Natural killer cell (primary cell): ENCODE data around the gene CMTR2. TPM values are rescaled to one million over a fixed set of nuclear protein-coding genes. Genes with fewer than 3 reads are reported as not detected.
A peak's percentile ranks its signal among the peaks of the same experiment; 100 is the strongest.
"Not testable (repeated sequence)": the region's sequence is repeated elsewhere in the genome, so short reads cannot be mapped to it uniquely, and the experiment has no call there.

Source experiments
- ATAC-seq, 3 donors: fragments of 150-1000 bp in 2 of 3; fragments of 200-7000 bp in 1 of 3; cut with Tn5 transposase; 1 replicate in 1 of 3; 2 replicates in 2 of 3; pipeline ENCODE4 v1.10.0; 2021; ENCODE audit warnings: mild to moderate bottlenecking in 2 of 3, moderate library complexity in 2 of 3
- DNase-seq, 2 donors: peaks; one replicate each; pipeline versions ENCODE4 v3.0.0 to v3.0.0-alpha.2; 2013 to 2021; ENCODE audit warnings: mixed read lengths in 1 of 2
- H3K27ac ChIP-seq: one replicate; pipeline ENCODE4 v1.5.1; 2013; ENCODE audit warnings: mild to moderate bottlenecking, low read length
- H3K27me3 ChIP-seq: one replicate; pipeline ENCODE4 v1.6.1; 2013; ENCODE audit warnings: low read length; ENCODE audit not compliant: control insufficient read depth, insufficient read depth
- H3K36me3 ChIP-seq: one replicate; pipeline ENCODE4 v1.6.1; 2013; ENCODE audit warnings: low read length; ENCODE audit not compliant: control insufficient read depth, insufficient read depth
- H3K4me1 ChIP-seq: one replicate; pipeline ENCODE4 v1.6.1; 2013; ENCODE audit warnings: low read length; ENCODE audit not compliant: control insufficient read depth, insufficient read depth
- H3K4me3 ChIP-seq: one replicate; pipeline ENCODE4 v1.5.1; 2013; ENCODE audit warnings: low read length
- H3K9me3 ChIP-seq: one replicate; pipeline ENCODE4 v1.6.1; 2013; ENCODE audit warnings: low read length; ENCODE audit not compliant: control insufficient read depth, insufficient read depth
- H3K27ac Mint-ChIP-seq, 2 donors: one replicate each; pipeline ENCODE4 v1.8.0; 2022; ENCODE audit warnings: mild to moderate bottlenecking in 2 of 2, mixed read lengths in 2 of 2, moderate library complexity in 1 of 2
- H3K27me3 Mint-ChIP-seq, 2 donors: one replicate each; pipeline ENCODE4 v1.8.0; 2022; ENCODE audit warnings: low read depth in 2 of 2, mixed read lengths in 2 of 2
- H3K36me3 Mint-ChIP-seq: one replicate; pipeline ENCODE4 v1.8.0; 2022; ENCODE audit warnings: mixed read lengths
- H3K4me1 Mint-ChIP-seq, 2 donors: one replicate each; pipeline ENCODE4 v1.8.0; 2022; ENCODE audit warnings: mixed read lengths in 2 of 2
- H3K4me3 Mint-ChIP-seq: one replicate; pipeline ENCODE4 v1.8.0; 2022; ENCODE audit warnings: mild to moderate bottlenecking, moderate library complexity, mixed read lengths
- H3K9me3 Mint-ChIP-seq, 2 donors: one replicate each; pipeline ENCODE4 v1.8.0; 2022; ENCODE audit warnings: mixed read lengths in 2 of 2
- CTCF ChIP-seq: fragments of 200-600 bp; IDR thresholded peaks from one replicate; pipeline ENCODE4 v1.8.0; 2022; ENCODE audit warnings: antibody characterized with exemption
- WGBS: methylation state at CpG from one replicate; pipeline ENCODE4 v1.1.7; 2013; ENCODE audit warnings: missing lambda C conversion rate; ENCODE audit not compliant: insufficient coverage; 5-methylcytosine and 5-hydroxymethylcytosine counted together
- intact Hi-C: fragments of 100-400 bp; cut with micrococcal nuclease; formaldehyde crosslinking; loops from one replicate; pipeline ENCODE4 v1.14.2; 2022
- total RNA-seq, 4 donors: library from RNA; stranded (reverse); fragments of 120-200 nt in 1 of 4; gene quantifications; one replicate each; pipeline versions ENCODE4 v1.2.3 to v1.2.4, GENCODE V29; 2013 to 2022

Gene CMTR2
- total RNA-seq, 3 donors from 2014 or later (not counting 1 experiment from before 2014, with no cell fraction given) = 18.1 to 37.2 (median 23.1) TPM

GRCh38 chr16:71315269-71315668 is 26.1 kb upstream of the CMTR2 start:
- H3K27me3 Mint-ChIP-seq = peaks cover 23 to 56% of the 10 kb centered on the region in 2 donors
- no peak overlapping the region for H3K4me3 Mint-ChIP-seq
- Histone ChIP-seq H3K27me3 (peaks cover 7% of the 10 kb centered on the region), H3K4me3 (no peak overlapping the region), H3K4me1 (no peaks in the 10 kb centered on the region), H3K9me3 (no peaks in the 10 kb centered on the region), H3K36me3 (no peaks in the 10 kb centered on the region), H3K27ac (no peak overlapping the region)
- peaks cover 8 to 9% of the 10 kb centered on the region in 2 donors for H3K4me1 Mint-ChIP-seq
- TF ChIP-seq CTCF = no peak
- intact Hi-C loops = no loop called here
- H3K9me3 Mint-ChIP-seq = no peaks in the 10 kb centered on the region
- no peaks in the 10 kb centered on the region for H3K36me3 Mint-ChIP-seq
- DNase-seq (no peak), ATAC-seq (no peak)
- no peak overlapping the region for H3K27ac Mint-ChIP-seq
- 37% methylated on average over 2 of the region's 3 CpGs for WGBS

GRCh38 chr16:71313591-71313990 is 24.4 kb upstream of the CMTR2 start:
- H3K4me1 ChIP-seq, H3K4me3 Mint-ChIP-seq, DNase-seq, H3K9me3 Mint-ChIP-seq, intact Hi-C loops, ATAC-seq, H3K27ac Mint-ChIP-seq, H3K4me1 Mint-ChIP-seq, H3K4me3 ChIP-seq, H3K36me3 ChIP-seq, H3K36me3 Mint-ChIP-seq, H3K27me3 ChIP-seq, H3K27ac ChIP-seq, H3K9me3 ChIP-seq: not testable (repeated sequence)
- WGBS = 58% methylated on average over 3 of the region's 3 CpGs
- H3K27me3 Mint-ChIP-seq = peaks cover 36 to 58% of the 10 kb centered on the region in 2 donors

GRCh38 chr16:71311553-71312158 is 22.5 kb upstream of the CMTR2 start:
- Histone ChIP-seq H3K27me3 (peaks cover 7% of the 10 kb centered on the region), H3K9me3 (no peaks in the 10 kb centered on the region), H3K4me1 (no peaks in the 10 kb centered on the region), H3K4me3 (no peak overlapping the region), H3K36me3 (no peaks in the 10 kb centered on the region), H3K27ac (no peak overlapping the region)
- peaks cover 8 to 9% of the 10 kb centered on the region in 2 donors for H3K4me1 Mint-ChIP-seq
- peaks cover 42 to 72% of the 10 kb centered on the region in 2 donors for H3K27me3 Mint-ChIP-seq
- WGBS = 32% methylated on average over 6 of the region's 7 CpGs
- no peaks in the 10 kb centered on the region for H3K36me3 Mint-ChIP-seq
- DNase-seq (peak in 1 of 2 donors; percentile 66), ATAC-seq (peak; percentile 44 to 67 (median 52))
- H3K9me3 Mint-ChIP-seq = no peaks in the 10 kb centered on the region
- intact Hi-C loops = loop anchor here (1.0 kb wide), 1 partner anchor 96 kb away; no protein-coding TSS in a partner anchor
- H3K27ac Mint-ChIP-seq = no peak overlapping the region
- TF ChIP-seq CTCF = peak; percentile 80
- H3K4me3 Mint-ChIP-seq = no peak overlapping the region

- H3K4me3 ChIP-seq = no peak overlapping the region
- H3K9me3 ChIP-seq = no peaks in the 10 kb centered on the region
- intact Hi-C loops = no loop called here
- Mint-ChIP-seq H3K27me3 (peaks cover 25 to 46% of the 10 kb centered on the region in 2 donors), H3K27ac (peak overlapping the region in 1 of 2 donors; percentile 79), H3K4me1 (no peaks in the 10 kb centered on the region), H3K9me3 (no peaks in the 10 kb centered on the region), H3K4me3 (no peak overlapping the region), H3K36me3 (no peaks in the 10 kb centered on the region)
- TF ChIP-seq CTCF = no peak
- H3K27me3 ChIP-seq = peaks cover 2% of the 10 kb centered on the region
- H3K36me3 ChIP-seq = no peaks in the 10 kb centered on the region
- ATAC-seq (peak; percentile 84 to 97 (median 95)), DNase-seq (peak in 1 of 2 donors; percentile 30)
- peak overlapping the region; percentile 55 for H3K27ac ChIP-seq
- WGBS = 64% methylated on average over 5 of the region's 5 CpGs
- no peaks in the 10 kb centered on the region for H3K4me1 ChIP-seq
Measured at GRCh38 chr16:71303938-71304337, 14.7 kb upstream of the CMTR2 start.
